HCT116 (cell line): ENCODE measurements around the gene PDSS1. TPM values are rescaled to one million over a fixed set of nuclear protein-coding genes. Genes with fewer than 3 reads are reported as not detected.

Experiments used
- ATAC-seq: fragments of 200-7000 bp; cut with Tn5 transposase; 2 replicates; pipeline ENCODE4 v1.9.1; 2020; ENCODE audit warnings: mild to moderate bottlenecking, moderate library complexity
- BruUV-seq: library from RNA; stranded (reverse); fragments of 400-500 nt; replicated peaks from 2 replicates; lab custom pipeline; 2021; lab: Mats Ljungman, UMichigan
- CTCF ChIA-PET: fragments of 300-600 bp; sonication (Branson Sonifier 250); formaldehyde crosslinking; loops from one replicate; lab custom pipeline; 2021; ENCODE audit warnings: antibody characterized with exemption; lab: Charles Lee
- POLR2A ChIA-PET: fragments of 300-600, 350-600 bp; sonication (Branson Sonifier 250); formaldehyde crosslinking; loops from one replicate; lab custom pipeline; 2021; ENCODE audit warnings: antibody characterized with exemption; lab: Charles Lee
- RAD21 ChIA-PET, 2 experiments: fragments of 300-600 bp; sonication (Branson Sonifier 250); formaldehyde crosslinking; loops; one replicate each; lab custom pipeline; 2023; ENCODE audit warnings: low total read pairs in 2 of 2; ENCODE audit not compliant: uncharacterized antibody in 2 of 2, unreplicated experiment in 2 of 2, low non-redundant PET in 1 of 2; lab: Charles Lee
- DNase-seq: peaks from one replicate; pipeline ENCODE4 v3.0.0-alpha.2; 2010; ENCODE audit warnings: low read depth, low spot score
- H2AFZ ChIP-seq: fragments of 200-600 bp; shearing (Covaris generic), sonication (generic); 2 replicates; pipeline ENCODE4 v1.6.1; 2017; ENCODE audit warnings: low read depth, mixed run types, mixed read lengths, antibody characterized with exemption, low read length; ENCODE audit not compliant: poor library complexity, severe bottlenecking
- H3K27ac ChIP-seq: 2 replicates; pipeline ENCODE4 v1.5.1; 2012; ENCODE audit warnings: low read depth, low read length
- H3K27me3 ChIP-seq: fragments of 200-600 bp; sonication (generic); 2 replicates; pipeline ENCODE4 v1.6.1; 2016; ENCODE audit warnings: mixed run types, low read length, mixed read lengths; ENCODE audit not compliant: insufficient read depth
- H3K36me3 ChIP-seq, 2 experiments: fragments of 200-500 bp in 1 of 2; fragments of 200-600 bp in 1 of 2; sonication (Bioruptor generic) in 1 of 2; sonication (generic) in 1 of 2; 2 replicates each; pipeline versions ENCODE4 v1.5.1 to v1.6.1; 2014 to 2016; ENCODE audit warnings: low read length in 2 of 2, inconsistent platforms in 1 of 2, mixed read lengths in 1 of 2, mixed run types in 1 of 2; ENCODE audit not compliant: insufficient read depth in 2 of 2, control insufficient read depth in 1 of 2
- H3K4me1 ChIP-seq, 2 experiments: fragments of 200-600 bp in 1 of 2; sonication (generic) in 1 of 2; 2 replicates each; pipeline versions ENCODE4 v1.5.1 to v1.6.1; 2012 to 2017; ENCODE audit warnings: low read length in 2 of 2, inconsistent platforms in 1 of 2, mild to moderate bottlenecking in 1 of 2, mixed read lengths in 1 of 2, mixed run types in 1 of 2, moderate library complexity in 1 of 2; ENCODE audit not compliant: insufficient read depth in 2 of 2, control insufficient read depth in 1 of 2
- H3K4me2 ChIP-seq: fragments of 200-600 bp; sonication (generic); 2 replicates; pipeline ENCODE4 v1.6.1; 2017; ENCODE audit warnings: mixed run types, low read length, mixed read lengths
- H3K4me3 ChIP-seq, 2 experiments: fragments of 200-600 bp in 1 of 2; sonication (generic) in 1 of 2; replicated peaks in 1 of 2; 2 replicates each; pipeline ENCODE4 v1.5.1; 2011 to 2016; ENCODE audit warnings: low read length in 2 of 2, control low read depth in 1 of 2, low read depth in 1 of 2, mild to moderate bottlenecking in 1 of 2, mixed read lengths in 1 of 2, mixed run types in 1 of 2
- H3K79me2 ChIP-seq: fragments of 200-600 bp; sonication (generic); 2 replicates; pipeline ENCODE4 v1.6.1; 2017; ENCODE audit warnings: mild to moderate bottlenecking, mixed run types, low read length, moderate library complexity, mixed read lengths; ENCODE audit not compliant: insufficient read depth
- H3K9ac ChIP-seq: fragments of 200-600 bp; sonication (generic); 2 replicates; pipeline ENCODE4 v1.6.1; 2016; ENCODE audit warnings: low read length, mixed read lengths
- H3K9me2 ChIP-seq: fragments of 200-600 bp; sonication (generic), shearing (Covaris generic); 2 replicates; pipeline ENCODE4 v1.6.1; 2017; ENCODE audit warnings: mixed run types, mild to moderate bottlenecking, moderate library complexity; ENCODE audit not compliant: insufficient read depth
- H3K9me3 ChIP-seq, 2 experiments: fragments of 200-500 bp in 1 of 2; fragments of 200-600 bp in 1 of 2; sonication (Bioruptor generic) in 1 of 2; sonication (generic) in 1 of 2; 2 replicates each; pipeline ENCODE4 v1.6.1; 2014 to 2017; ENCODE audit warnings: low read length in 2 of 2, mixed read lengths in 2 of 2, inconsistent platforms in 1 of 2, low read depth in 1 of 2, mild to moderate bottlenecking in 1 of 2, mixed run types in 1 of 2, moderate library complexity in 1 of 2; ENCODE audit not compliant: control insufficient read depth in 1 of 2, insufficient read depth in 1 of 2
- H4K20me1 ChIP-seq: fragments of 200-600 bp; sonication (generic), shearing (Covaris generic); 2 replicates; pipeline ENCODE4 v1.6.1; 2017; ENCODE audit warnings: mixed run types, mild to moderate bottlenecking, moderate library complexity; ENCODE audit not compliant: insufficient read depth
- CBX3 ChIP-seq: IDR thresholded peaks from 2 replicates; pipeline ENCODE4 v1.6.1; 2012; ENCODE audit warnings: low read depth
- CEBPB ChIP-seq: IDR thresholded peaks from 2 replicates; pipeline ENCODE4 v1.6.1; 2012; ENCODE audit warnings: low read depth
- EGR1 ChIP-seq: IDR thresholded peaks from 2 replicates; pipeline ENCODE4 v1.6.1; 2012; ENCODE audit warnings: low read depth
- ELF1 ChIP-seq: IDR thresholded peaks from 2 replicates; pipeline ENCODE4 v1.6.1; 2012; ENCODE audit warnings: low read depth, borderline replicate concordance
- EZH2 ChIP-seq: fragments of 200-600 bp; sonication (generic); IDR thresholded peaks from 2 replicates; pipeline ENCODE4 v1.6.1; 2017; ENCODE audit warnings: antibody characterized with exemption, mixed run types
- EZH2phosphoT487 ChIP-seq: fragments of 200-600 bp; IDR thresholded peaks from 2 replicates; pipeline ENCODE4 v1.6.1; 2018; ENCODE audit warnings: antibody characterized with exemption, borderline replicate concordance
- FOSL1 ChIP-seq: IDR thresholded peaks from 2 replicates; pipeline ENCODE4 v1.6.1; 2012; ENCODE audit warnings: low read depth
- JUND ChIP-seq: IDR thresholded peaks from 2 replicates; pipeline ENCODE4 v1.6.1; 2012
- SIN3A ChIP-seq: IDR thresholded peaks from 2 replicates; pipeline ENCODE4 v1.6.1; 2012; ENCODE audit warnings: low read depth
- SRF ChIP-seq: IDR thresholded peaks from 2 replicates; pipeline ENCODE4 v1.6.1; 2012; ENCODE audit warnings: low read depth
- TCF7L2 ChIP-seq: IDR thresholded peaks from 2 replicates; pipeline ENCODE4 v1.7.0; 2011; ENCODE audit warnings: borderline replicate concordance, inconsistent platforms; ENCODE audit not compliant: insufficient read depth, insufficient read length; ENCODE audit errors: extremely low read depth
- intact Hi-C: fragments of 100-400 bp; cut with micrococcal nuclease; formaldehyde crosslinking; loops from 2 replicates; pipeline ENCODE4 v1.10.0; 2022
- total RNA-seq: library from RNA; stranded (reverse); gene quantifications from one replicate; pipeline ENCODE4 v1.2.1, GENCODE V29; 2021; ENCODE audit not compliant: unreplicated experiment
- TF ChIP-seq, protein P1 (sequence below): IDR thresholded peaks from 2 replicates; pipeline ENCODE4 v1.6.1; 2012; ENCODE audit warnings: low read depth
- TF ChIP-seq, protein P2 (sequence below): IDR thresholded peaks from 2 replicates; pipeline ENCODE4 v1.6.1; 2012
- TF ChIP-seq, protein P3 (sequence below): IDR thresholded peaks from 2 replicates; pipeline ENCODE4 v1.6.1; 2011; ENCODE audit warnings: mild to moderate bottlenecking, low read length, moderate library complexity; ENCODE audit not compliant: insufficient replicate concordance; ENCODE audit errors: extremely low read depth

Gene PDSS1
- total RNA-seq, 1 experiment from 2014 or later: 23.5 TPM

DNA sequence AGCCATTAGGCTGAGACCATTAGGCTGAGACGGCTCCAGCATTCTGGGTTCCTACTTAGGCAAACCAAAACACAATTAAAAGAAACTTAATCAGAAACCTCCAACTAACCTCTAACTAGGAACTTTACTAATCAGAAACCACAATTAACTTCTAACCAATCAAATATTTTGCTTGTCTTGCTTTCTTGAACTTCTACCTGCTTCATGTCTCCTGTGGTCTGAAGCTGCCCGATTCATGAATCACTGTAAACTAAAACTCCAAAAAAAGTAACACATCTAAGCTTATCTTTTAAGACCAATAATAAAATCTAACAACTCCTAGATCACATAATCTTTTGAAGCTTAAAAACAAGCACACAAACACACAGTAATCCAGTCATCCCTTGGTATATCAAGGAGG lies 76.1 kb downstream of the PDSS1 start (continued):
- TF ChIP-seq, protein P1, sequence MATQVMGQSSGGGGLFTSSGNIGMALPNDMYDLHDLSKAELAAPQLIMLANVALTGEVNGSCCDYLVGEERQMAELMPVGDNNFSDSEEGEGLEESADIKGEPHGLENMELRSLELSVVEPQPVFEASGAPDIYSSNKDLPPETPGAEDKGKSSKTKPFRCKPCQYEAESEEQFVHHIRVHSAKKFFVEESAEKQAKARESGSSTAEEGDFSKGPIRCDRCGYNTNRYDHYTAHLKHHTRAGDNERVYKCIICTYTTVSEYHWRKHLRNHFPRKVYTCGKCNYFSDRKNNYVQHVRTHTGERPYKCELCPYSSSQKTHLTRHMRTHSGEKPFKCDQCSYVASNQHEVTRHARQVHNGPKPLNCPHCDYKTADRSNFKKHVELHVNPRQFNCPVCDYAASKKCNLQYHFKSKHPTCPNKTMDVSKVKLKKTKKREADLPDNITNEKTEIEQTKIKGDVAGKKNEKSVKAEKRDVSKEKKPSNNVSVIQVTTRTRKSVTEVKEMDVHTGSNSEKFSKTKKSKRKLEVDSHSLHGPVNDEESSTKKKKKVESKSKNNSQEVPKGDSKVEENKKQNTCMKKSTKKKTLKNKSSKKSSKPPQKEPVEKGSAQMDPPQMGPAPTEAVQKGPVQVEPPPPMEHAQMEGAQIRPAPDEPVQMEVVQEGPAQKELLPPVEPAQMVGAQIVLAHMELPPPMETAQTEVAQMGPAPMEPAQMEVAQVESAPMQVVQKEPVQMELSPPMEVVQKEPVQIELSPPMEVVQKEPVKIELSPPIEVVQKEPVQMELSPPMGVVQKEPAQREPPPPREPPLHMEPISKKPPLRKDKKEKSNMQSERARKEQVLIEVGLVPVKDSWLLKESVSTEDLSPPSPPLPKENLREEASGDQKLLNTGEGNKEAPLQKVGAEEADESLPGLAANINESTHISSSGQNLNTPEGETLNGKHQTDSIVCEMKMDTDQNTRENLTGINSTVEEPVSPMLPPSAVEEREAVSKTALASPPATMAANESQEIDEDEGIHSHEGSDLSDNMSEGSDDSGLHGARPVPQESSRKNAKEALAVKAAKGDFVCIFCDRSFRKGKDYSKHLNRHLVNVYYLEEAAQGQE: no peak
- TF ChIP-seq SIN3A (no peak), ELF1 (no peak), TCF7L2 (no peak), JUND (no peak), CBX3 (no peak)
- TF ChIP-seq, protein P2, sequence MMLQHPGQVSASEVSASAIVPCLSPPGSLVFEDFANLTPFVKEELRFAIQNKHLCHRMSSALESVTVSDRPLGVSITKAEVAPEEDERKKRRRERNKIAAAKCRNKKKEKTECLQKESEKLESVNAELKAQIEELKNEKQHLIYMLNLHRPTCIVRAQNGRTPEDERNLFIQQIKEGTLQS: no peak

DNA sequence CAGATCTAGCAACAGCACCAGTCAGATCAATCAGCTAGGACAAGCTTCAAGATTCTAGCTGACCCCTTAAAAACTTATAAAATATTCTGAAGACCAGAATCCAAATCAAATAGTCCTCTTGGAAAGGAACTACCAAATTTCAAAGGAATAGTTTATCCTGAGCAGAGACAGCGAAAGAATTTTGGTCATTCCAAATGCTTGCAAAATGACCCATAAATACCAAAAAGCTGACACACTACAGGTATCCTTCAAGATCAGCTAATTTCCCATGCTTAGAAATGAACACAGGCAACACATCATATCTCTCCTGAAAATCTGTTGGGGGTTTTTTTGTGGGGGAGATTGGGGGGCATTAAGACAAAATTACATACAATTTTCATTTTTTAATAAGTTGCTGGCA lies 78.8 kb downstream of the PDSS1 start:
- H3K36me3 ChIP-seq: no peaks in the 10 kb centered on the region
- no peaks in the 10 kb centered on the region for H3K9me2 ChIP-seq
- no peak overlapping the region for H3K9ac ChIP-seq
- H3K4me1 ChIP-seq: peaks cover 15 to 22% of the 10 kb centered on the region in 2 experiments
- H3K27me3 ChIP-seq: no peaks in the 10 kb centered on the region
- intact Hi-C loops: no loop called here
- no peaks in the 10 kb centered on the region; a peak in 1 of 4 replicates for H3K9me3 ChIP-seq
- TF ChIP-seq FOSL1 (no peak), EZH2 (no peak), CBX3 (no peak), SRF (no peak), EGR1 (no peak), JUND (no peak), CEBPB (no peak), EZH2phosphoT487 (no peak)
- TF ChIP-seq, protein P1: no peak
- TF ChIP-seq, protein P3, sequence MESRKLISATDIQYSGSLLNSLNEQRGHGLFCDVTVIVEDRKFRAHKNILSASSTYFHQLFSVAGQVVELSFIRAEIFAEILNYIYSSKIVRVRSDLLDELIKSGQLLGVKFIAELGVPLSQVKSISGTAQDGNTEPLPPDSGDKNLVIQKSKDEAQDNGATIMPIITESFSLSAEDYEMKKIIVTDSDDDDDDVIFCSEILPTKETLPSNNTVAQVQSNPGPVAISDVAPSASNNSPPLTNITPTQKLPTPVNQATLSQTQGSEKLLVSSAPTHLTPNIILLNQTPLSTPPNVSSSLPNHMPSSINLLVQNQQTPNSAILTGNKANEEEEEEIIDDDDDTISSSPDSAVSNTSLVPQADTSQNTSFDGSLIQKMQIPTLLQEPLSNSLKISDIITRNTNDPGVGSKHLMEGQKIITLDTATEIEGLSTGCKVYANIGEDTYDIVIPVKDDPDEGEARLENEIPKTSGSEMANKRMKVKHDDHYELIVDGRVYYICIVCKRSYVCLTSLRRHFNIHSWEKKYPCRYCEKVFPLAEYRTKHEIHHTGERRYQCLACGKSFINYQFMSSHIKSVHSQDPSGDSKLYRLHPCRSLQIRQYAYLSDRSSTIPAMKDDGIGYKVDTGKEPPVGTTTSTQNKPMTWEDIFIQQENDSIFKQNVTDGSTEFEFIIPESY: no peak
- BruUV-seq: no TSS peak
- H2AFZ ChIP-seq: no peak overlapping the region
- H3K79me2 ChIP-seq: peaks cover 40% of the 10 kb centered on the region
- peak overlapping the region; percentile 35 for H3K4me2 ChIP-seq
- ATAC-seq (no peak), DNase-seq (no peak)
- POLR2A ChIA-PET: no interaction called here
- H3K27ac ChIP-seq: no peak overlapping the region
- no peaks in the 10 kb centered on the region for H4K20me1 ChIP-seq
- no peak overlapping the region for H3K4me3 ChIP-seq
- RAD21 ChIA-PET: no interaction called here
- CTCF ChIA-PET: no interaction called here
